Measurements from ENCODE around the gene ANO7.

Gene ANO7

DNA sequence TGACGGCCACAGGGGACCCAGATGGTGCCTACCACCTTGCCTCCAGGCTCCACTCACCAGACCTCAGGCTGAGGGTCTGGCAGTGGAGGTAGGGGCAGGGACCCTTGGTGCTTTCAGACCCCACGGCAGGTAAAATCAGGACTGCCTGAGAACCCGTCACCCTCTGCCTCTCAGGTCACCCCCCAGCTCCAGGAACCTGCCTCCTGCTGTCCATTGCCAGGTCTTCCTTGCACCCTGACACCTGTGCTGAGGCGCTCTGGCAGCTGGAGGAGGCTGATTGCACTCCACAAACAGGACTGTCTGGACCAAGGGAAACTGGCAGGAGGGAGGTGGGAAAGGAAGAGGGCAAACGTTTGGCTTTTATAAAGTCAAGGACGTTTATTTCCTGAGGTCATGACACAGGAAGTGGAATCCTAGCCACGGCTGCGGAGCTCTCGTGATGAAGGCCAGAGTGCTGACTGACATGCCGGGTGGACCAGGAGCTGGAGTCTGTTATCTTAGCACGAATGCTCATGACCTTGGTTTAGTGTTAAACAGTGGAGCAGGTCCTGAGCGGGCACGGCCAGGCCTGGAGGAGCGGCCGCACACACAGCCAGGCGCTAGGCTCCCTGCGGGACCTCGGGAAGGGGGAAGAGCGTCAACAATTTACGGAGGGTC is 40.5 kb downstream of the ANO7 start:
- no peak for DNase-seq

GRCh38 chr2:241229563-241230401 is 41.3 kb downstream of the ANO7 start:
- no peak for DNase-seq

- DNase-seq, result no peak
These were observed 42.0 kb downstream of the ANO7 start for GRCh38 chr2:241230435-241230834.

- DNase-seq, result no peak
These were observed 44.5 kb downstream of the ANO7 start for GRCh38 chr2:241232736-241233575.

DNA sequence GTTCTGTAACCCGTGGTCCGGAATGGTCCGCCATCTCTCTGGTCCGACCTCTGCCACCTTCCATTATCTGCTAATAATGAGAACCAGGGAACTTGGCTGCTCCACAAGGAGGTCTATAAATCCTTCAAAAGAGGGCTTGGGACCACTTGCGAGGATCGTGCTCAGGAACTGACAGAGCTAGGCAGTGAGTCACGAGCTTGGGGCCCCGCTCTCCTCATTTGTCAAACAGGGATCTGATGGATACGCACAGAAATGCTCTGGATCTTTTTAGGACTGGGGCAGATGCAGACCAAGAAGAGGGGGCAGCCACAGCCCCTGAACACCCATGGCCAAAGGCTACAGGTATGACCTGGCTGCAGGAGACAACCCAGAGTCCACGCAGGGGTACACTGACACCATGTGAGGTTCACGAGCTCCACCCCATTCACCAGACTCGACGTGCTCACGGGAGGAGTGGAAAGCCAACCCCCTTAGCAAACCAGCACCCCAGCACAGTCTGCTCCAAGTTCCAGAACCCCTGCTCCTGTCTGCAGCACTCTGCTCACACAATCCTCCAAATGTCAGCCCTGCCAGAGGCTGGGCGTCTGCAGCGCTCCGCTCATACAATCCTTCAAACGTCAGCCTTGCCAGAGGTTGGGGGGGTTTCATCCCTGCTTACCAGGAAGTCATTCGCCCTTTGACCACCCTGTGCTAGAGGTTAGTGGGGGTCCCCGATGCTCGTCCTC is 45.8 kb downstream of the ANO7 start:
- no peak for DNase-seq

DNA sequence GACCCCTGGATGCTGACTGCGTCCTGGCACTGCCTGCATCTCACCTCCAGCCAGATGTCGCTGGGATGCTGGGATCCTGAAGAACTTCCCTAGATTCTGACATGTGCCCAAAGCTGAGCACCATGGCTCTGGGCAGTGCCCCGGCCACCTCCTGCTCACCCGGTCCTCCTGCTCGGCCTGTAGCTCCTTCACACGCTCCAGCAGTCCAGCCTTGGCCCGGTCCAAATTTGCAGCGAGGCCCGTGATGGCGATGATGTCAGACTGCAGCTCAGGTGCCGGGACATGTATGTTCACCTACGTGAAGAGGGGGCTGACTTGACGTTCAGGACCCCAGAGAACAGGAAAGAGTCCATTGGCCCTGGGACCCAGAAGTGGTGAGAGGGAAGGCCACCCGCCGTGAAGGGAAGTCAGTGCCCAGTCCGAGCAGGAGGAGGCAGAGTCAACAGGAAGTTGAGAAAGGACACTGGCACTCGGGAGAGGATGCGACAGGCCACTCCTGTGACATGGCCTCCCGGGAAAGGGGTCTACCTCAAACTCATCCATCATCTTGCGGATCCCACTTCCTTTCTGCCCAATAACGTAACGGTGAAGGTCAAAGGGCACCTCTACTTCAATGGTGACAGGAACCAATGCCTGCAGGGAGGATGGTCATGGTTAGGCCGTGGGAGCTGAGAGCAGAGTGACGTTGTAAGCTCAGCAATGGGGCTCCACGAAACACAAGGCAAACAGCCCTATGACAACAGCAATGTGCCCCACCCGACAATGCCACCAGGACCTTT is 46.7 kb downstream of the ANO7 start:
- no peak for DNase-seq

- no peak for DNase-seq
These were observed 47.5 kb downstream of the ANO7 start for GRCh38 chr2:241235859-241236593.

DNA sequence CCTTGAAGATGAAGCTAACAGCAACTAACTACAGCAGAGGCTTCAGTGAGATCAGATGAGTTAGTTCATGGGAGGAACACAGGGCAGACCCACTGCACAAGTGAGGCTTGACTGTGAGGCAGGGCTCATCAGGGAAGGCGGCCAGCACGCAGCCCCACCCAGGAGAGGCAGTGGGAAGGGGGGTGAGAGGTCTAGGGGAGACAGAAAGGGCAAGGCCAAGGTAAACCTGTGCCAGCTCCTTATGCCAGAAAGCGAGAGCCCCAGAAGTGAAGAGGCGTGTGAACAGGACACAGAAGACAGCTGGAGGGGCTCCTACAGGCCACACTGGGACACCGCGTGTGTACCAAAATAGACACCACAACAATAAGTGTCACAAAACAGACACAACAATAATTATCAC is 48.6 kb downstream of the ANO7 start:
- no peak for DNase-seq

- DNase-seq, result no peak
These were observed 49.5 kb downstream of the ANO7 start for GRCh38 chr2:241237949-241238371.

GRCh38 chr2:241238693-241239198 is 50.3 kb downstream of the ANO7 start:
- no peak for DNase-seq

GRCh38 chr2:241239552-241240202 is 51.2 kb downstream of the ANO7 start:
- DNase-seq, result no peak

GRCh38 chr2:241240320-241241004 is 52.0 kb downstream of the ANO7 start:
- DNase-seq, result no peak

DNA sequence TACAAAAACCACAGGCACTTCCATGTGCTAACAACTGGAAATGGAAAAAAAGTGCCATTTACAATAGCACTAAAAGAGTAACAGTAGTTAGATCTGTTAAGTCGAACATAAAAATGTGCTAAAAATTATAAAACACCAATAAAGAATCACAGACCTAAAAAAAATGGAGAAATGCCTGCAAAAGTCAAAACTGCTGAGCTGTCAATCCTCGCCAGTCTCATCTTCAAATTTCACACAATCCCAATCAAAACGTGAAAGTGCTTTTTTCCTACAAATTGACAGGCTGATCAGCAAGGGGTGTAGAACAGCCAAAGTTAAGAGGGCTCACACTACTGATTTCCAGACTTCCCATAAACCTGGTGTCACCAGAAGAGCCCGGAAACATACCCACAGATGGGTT is 53.2 kb downstream of the ANO7 start:
- DNase-seq, result no peak

DNA sequence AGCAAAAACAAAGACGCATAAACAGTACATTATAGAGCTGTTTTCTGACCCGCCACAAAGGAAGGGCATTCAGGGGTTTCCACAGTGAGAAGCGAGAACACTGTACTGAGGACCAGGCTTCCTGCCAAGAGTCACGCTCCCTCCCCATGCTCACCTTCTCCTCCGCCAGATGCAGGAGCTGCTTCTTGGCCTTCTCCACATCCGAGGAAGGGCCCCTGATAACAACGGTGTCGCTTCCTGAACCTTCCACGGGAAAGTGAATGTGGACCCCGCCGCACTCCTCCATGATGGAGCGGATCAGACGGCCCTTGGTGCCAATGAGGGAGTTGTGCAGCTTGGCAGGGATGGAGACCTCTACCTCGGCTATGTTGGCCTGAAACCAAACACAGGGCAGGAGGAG is 53.8 kb downstream of the ANO7 start:
- DNase-seq, result no peak

- no peak for DNase-seq
These were observed 55.9 kb downstream of the ANO7 start for GRCh38 chr2:241244368-241244767.

GRCh38 chr2:241248289-241248688 is 59.8 kb downstream of the ANO7 start:
- no peak for DNase-seq

GRCh38 chr2:241248897-241249296 is 60.4 kb downstream of the ANO7 start:
- no peak for DNase-seq

DNA sequence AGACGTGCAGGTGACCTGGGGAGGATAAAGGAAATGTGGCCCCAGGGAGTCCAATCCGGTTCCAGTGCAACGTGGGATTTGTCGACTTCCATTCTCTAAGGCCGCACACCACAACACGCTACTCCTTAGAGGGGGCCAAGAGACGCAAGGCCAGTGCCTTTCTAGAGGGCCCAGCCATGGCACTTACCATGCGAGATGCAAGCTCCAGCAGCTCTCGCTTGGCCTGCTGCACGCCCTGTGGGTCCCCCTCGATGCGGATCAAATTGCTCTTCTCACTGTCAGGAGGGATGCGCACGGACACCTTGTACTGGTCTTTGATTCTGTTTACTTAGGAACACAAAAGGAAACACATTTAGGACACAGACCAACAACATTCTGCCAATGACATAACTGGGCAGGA is 61.2 kb downstream of the ANO7 start:
- DNase-seq, result no peak

- DNase-seq, result no peak
These were observed 64.5 kb downstream of the ANO7 start for GRCh38 chr2:241252778-241253475.
